Measurements from ENCODE around the gene RBM4.
"Not testable (repeated sequence)": the region's sequence is repeated elsewhere in the genome, so short reads cannot be mapped to it uniquely, and the experiment has no call there.

Gene RBM4

DNA sequence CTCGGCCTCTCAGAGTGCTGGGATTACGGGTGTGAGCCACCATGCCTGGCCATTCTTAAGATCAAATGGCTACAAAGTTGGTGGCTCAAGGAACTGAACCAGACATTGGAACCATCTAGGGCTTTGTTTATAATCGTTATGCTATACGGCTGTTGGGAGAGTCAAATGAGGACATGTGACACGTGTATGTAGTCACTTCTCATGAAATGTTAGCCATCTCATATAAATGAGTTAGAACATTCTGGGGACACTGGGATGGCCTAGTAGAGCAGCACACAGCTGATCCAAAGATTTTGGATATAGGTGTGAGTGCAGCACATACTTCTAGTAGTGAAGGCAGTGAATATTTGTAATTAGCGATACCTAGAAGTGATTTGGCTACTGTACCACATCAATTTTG is 6.6 kb upstream of the RBM4 start:
- Histone ChIP-seq H3K27me3 (replicated peaks) (no peaks in the 10 kb centered on the region), H3K4me3 (ENCODE audit: low read depth, low read length) (no peak overlapping the region), H3K27ac (no peak overlapping the region), H3K36me3 (replicated peaks) (peaks cover 41% of the 10 kb centered on the region)
- DNase-seq = no peak
- in situ Hi-C loops (cut with HindIII; ENCODE audit: low pct_ligation_motif_present, low sequenced_read_pairs) = no loop called here
- TF ChIP-seq, protein P1, sequence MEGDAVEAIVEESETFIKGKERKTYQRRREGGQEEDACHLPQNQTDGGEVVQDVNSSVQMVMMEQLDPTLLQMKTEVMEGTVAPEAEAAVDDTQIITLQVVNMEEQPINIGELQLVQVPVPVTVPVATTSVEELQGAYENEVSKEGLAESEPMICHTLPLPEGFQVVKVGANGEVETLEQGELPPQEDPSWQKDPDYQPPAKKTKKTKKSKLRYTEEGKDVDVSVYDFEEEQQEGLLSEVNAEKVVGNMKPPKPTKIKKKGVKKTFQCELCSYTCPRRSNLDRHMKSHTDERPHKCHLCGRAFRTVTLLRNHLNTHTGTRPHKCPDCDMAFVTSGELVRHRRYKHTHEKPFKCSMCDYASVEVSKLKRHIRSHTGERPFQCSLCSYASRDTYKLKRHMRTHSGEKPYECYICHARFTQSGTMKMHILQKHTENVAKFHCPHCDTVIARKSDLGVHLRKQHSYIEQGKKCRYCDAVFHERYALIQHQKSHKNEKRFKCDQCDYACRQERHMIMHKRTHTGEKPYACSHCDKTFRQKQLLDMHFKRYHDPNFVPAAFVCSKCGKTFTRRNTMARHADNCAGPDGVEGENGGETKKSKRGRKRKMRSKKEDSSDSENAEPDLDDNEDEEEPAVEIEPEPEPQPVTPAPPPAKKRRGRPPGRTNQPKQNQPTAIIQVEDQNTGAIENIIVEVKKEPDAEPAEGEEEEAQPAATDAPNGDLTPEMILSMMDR (IDR thresholded peaks at IDR 0.05; ENCODE audit: low read depth, low read length, missing control alignments) = no peak

DNA sequence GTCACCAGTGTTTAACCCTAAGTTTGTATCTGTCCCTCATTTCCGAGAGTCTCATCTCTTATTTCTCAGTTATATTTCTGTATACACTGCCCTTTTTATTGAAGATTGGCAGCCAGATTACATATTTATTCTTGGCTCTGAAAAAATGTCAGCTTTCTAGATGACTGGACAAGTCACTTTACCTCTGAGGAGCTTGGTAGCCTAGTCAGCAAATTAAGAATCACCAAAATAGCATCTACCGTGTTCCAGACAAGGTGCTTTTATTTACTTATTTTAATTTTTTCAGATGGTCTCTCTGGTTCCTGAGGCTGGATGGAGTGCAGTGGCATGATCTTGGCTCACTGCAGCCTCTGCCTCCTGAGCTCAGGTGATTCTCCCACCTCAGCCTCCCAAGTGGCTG is 5.6 kb upstream of the RBM4 start:
- no peaks in the 10 kb centered on the region for H3K27me3 ChIP-seq (replicated peaks)
- TF ChIP-seq, protein P1 (IDR thresholded peaks at IDR 0.05; ENCODE audit: low read depth, low read length, missing control alignments) = no peak
- peaks cover 30% of the 10 kb centered on the region for H3K36me3 ChIP-seq (replicated peaks)
- no peak overlapping the region for H3K27ac ChIP-seq
- no peak for DNase-seq
- in situ Hi-C loops (cut with HindIII; ENCODE audit: low pct_ligation_motif_present, low sequenced_read_pairs) = no loop called here
- H3K4me3 ChIP-seq (ENCODE audit: low read depth, low read length) = no peak overlapping the region

DNA sequence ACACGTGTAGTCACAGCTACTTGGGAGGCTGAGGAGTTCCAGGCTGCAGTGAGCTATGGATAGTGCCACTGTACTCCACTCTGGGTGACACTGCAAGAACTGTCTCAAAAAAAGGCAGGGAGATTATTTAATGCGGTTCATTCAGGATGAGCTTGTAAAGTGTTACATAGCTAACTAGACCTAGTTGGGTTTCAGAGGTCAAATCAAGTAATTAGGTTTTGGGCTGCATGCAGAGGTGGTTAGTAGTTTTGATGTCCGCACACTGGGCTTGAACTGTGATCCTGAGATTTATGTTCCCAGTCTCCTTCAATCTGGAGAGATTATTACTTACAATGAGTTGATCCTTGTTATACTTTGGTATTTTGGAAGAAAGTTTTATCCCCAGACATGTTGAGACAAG is 2.1 kb upstream of the RBM4 start:
- no peak for DNase-seq
- TF ChIP-seq, protein P1 (IDR thresholded peaks at IDR 0.05; ENCODE audit: low read depth, low read length, missing control alignments) = no peak
- H3K36me3 ChIP-seq (replicated peaks) = peaks cover 30% of the 10 kb centered on the region
- no peak overlapping the region for H3K27ac ChIP-seq
- H3K4me3 ChIP-seq (ENCODE audit: low read depth, low read length) = no peak overlapping the region
- H3K27me3 ChIP-seq (replicated peaks) = no peaks in the 10 kb centered on the region
- in situ Hi-C loops (cut with HindIII; ENCODE audit: low pct_ligation_motif_present, low sequenced_read_pairs) = no loop called here

DNA sequence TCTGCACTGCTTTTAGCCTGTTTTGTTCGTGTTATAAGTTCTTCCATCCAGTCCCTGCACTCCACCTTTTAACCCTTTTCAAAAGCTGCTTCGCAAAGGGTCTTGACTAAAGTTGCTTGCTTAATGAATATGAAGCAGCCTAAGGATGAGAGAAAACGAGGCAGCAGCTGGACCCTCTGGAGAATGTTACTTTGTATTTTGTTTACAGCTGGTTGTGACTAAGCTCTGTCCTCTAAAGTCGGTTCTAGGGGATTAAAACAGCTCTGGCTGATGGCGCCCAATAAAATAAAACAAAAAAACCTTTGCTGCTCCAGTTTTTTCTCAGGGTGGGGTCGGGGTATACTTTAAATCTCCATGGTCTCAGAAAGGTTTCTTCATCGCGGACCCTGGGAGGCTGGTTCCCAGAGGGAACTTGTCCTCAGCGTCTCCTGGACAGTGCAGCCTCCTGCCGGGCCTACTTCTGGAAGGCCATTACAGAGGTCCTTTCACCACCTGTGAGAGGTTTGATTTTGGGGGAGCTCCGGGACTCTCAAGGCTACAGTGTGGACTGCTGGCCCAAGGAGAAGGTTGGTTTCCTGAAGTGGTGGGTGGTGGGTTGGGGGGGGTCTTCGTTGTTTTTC is 836 bp upstream of the RBM4 start:
- DNase-seq = no peak
- peaks cover 30% of the 10 kb centered on the region for H3K36me3 ChIP-seq (replicated peaks)
- H3K4me3 ChIP-seq (ENCODE audit: low read depth, low read length) = peak overlapping the region; percentile 54
- H3K27ac ChIP-seq = peak overlapping the region; percentile 6
- TF ChIP-seq, protein P1 (IDR thresholded peaks at IDR 0.05; ENCODE audit: low read depth, low read length, missing control alignments) = no peak
- in situ Hi-C loops (cut with HindIII; ENCODE audit: low pct_ligation_motif_present, low sequenced_read_pairs) = no loop called here
- H3K27me3 ChIP-seq (replicated peaks) = no peaks in the 10 kb centered on the region

DNA sequence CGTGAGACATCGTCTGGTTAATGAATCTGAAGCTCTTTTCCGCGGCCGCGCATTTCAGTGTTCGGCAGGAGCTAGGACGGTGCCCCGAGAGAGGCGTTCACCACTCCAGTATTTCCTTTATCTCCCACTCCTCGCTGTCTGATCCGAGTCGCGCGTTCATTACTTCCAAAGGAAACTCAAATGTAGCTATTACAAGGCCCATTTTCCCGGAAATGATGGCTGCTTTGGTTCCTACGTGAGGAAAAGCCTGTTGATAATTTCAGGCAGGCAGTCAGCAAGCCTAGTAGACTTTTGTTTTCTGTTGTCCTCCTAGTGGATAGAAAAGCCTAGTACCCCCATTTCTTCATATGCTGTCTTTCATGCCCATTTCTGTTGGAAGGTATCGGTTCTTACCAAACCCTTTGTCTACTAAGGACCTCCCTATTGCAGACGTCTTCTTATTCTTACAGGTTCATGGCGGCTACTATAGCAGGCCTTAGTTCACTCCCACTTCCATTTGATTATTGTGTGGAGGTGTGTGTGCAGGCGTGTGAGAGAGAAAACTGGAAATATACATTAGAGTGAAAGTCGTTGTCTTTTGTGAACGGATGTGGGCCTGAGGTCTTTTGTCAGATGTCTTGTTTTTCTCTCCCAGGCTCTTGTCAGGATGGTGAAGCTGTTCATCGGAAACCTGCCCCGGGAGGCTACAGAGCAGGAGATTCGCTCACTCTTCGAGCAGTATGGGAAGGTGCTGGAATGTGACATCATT is 737 bp downstream of the RBM4 start:
- no peaks in the 10 kb centered on the region for H3K27me3 ChIP-seq (replicated peaks)
- in situ Hi-C loops (cut with HindIII; ENCODE audit: low pct_ligation_motif_present, low sequenced_read_pairs) = no loop called here
- H3K36me3 ChIP-seq (replicated peaks) = peaks cover 37% of the 10 kb centered on the region
- H3K4me3 ChIP-seq (ENCODE audit: low read depth, low read length) = peak overlapping the region; percentile 98
- TF ChIP-seq, protein P1 (IDR thresholded peaks at IDR 0.05; ENCODE audit: low read depth, low read length, missing control alignments) = no peak
- DNase-seq = peak; percentile 22
- peak overlapping the region; percentile 77 for H3K27ac ChIP-seq

DNA sequence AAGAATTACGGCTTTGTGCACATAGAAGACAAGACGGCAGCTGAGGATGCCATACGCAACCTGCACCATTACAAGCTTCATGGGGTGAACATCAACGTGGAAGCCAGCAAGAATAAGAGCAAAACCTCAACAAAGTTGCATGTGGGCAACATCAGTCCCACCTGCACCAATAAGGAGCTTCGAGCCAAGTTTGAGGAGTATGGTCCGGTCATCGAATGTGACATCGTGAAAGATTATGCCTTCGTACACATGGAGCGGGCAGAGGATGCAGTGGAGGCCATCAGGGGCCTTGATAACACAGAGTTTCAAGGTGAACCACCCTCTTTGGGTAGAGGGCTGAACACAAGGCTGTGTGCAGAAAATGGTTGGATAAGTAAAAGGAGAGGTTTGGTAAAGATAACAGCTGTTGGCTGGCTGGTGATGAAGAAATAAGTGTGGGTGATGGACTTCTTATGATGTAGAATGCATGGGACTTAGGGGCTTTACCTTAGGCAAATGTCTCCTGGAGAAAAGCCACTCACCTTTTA is 1.4 kb downstream of the RBM4 start:
- in situ Hi-C loops (cut with HindIII; ENCODE audit: low pct_ligation_motif_present, low sequenced_read_pairs); H3K27me3 ChIP-seq (replicated peaks); DNase-seq; H3K27ac ChIP-seq: not testable (repeated sequence)
- Histone ChIP-seq H3K36me3 (replicated peaks) (peaks cover 40% of the 10 kb centered on the region), H3K4me3 (ENCODE audit: low read depth, low read length) (peak overlapping the region; percentile 98)
